Liver (tissue), 3 donors: ENCODE results near the gene EDDM3A.

Source experiments
- CTCF ChIP-seq: fragments of 150-350 bp; IDR thresholded peaks from 2 replicates; pipeline ENCODE4 v1.5.1; 2017; ENCODE audit warnings: improper control_type of control experiment, low read depth, low read length; ENCODE audit not compliant: missing input control
- EGR1 ChIP-seq, 2 donors: IDR thresholded peaks; 2 replicates each; pipeline ENCODE4 v1.6.1; 2016 to 2018; ENCODE audit warnings: antibody characterized with exemption in 2 of 2, low read depth in 2 of 2
- HNF4G ChIP-seq: IDR thresholded peaks from 2 replicates; pipeline ENCODE4 v1.6.1; 2016; ENCODE audit warnings: antibody characterized with exemption
- SP1 ChIP-seq: IDR thresholded peaks from 2 replicates; pipeline ENCODE4 v1.6.1; 2018; ENCODE audit warnings: antibody characterized with exemption, mild to moderate bottlenecking
- YY1 ChIP-seq: IDR thresholded peaks from 2 replicates; pipeline ENCODE4 v1.6.1; 2016; ENCODE audit warnings: antibody characterized with exemption, mild to moderate bottlenecking
- donor health status: healthy.
- donor health status: healthy.

- TF ChIP-seq CTCF: no peak
- no peak for TF ChIP-seq HNF4G
- TF ChIP-seq SP1: no peak
- no peak for TF ChIP-seq YY1
- no peak for TF ChIP-seq EGR1 (IDR thresholded peaks at IDR 0.05; ENCODE audit: low read depth in 2 of 2)
Observed at GRCh38 chr14:20711685-20712084, 34.0 kb upstream of the EDDM3A start.
